Left lobe of liver (tissue), 2 donors: ENCODE measurements around the gene COA8. TPM values are rescaled to one million over a fixed set of nuclear protein-coding genes. Genes with fewer than 3 reads are reported as not detected.

Experiments
- ATAC-seq: fragments of 200-7000 bp; cut with Tn5 transposase; one replicate; pipeline ENCODE4 v1.9.1; 2020; ENCODE audit warnings: mild to moderate bottlenecking, moderate library complexity
- DNase-seq: peaks from one replicate; pipeline ENCODE4 v3.0.0-alpha.2; 2020; ENCODE audit warnings: low spot score
- total RNA-seq: library from RNA; stranded (reverse); gene quantifications from one replicate; pipeline ENCODE4 v1.2.1, GENCODE V29; 2021
- donor health status: DM: no; HTN: no; CAD: no; lungs with moderate emphysema.
- donor health status: DM: no; HTN: yes; CAD: no.

The COA8 gene
- total RNA-seq, 1 donor from 2014 or later = 17.1 TPM

- DNase-seq = no peak
- ATAC-seq = no peak
Observed at GRCh38 chr14:103547941-103548462, 14.8 kb upstream of the COA8 start.

DNA sequence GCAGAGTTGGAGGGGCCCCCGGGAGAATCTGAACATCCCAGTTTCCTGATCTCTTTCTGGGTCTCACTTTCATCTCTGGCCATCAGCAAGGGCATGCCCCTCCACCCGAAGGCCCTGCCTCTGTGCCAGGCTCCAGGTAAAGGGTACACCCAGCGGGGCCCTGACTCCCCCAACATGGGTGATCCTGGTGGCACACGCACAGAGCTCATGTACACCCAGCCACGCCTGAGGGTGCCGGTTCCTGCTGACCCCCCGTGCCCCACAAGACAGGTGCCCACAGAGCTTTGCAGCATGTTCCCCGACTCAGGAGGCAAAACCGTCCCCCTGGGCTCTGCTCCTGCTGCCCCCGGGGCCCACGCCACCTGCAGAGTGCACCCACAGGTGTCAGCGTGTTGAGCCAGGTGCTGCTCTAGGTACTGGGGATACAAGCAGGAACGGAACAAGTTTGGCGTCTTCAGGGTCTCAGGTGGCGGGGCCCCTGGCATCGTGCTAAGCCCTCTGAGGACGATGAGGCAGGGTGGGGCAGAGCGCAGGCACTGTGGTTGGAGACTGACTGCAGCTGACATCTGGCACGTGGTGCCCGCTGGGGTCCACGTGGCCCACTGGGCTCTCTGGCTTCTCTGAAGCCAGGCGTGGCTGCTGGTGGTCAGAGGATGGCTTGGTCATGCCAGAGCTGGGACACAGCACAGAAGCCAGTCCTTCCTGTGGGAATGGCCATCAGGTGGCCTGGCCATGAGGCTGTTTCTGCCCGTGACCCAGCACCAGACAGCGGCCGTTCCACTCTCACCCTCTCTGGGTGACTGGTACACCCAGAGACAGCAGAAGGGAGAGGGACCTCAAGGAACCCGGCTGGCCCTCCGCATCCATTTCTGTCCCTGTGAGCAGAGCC is 14.1 kb upstream of the COA8 start:
- ATAC-seq (no peak), DNase-seq (no peak)

DNA sequence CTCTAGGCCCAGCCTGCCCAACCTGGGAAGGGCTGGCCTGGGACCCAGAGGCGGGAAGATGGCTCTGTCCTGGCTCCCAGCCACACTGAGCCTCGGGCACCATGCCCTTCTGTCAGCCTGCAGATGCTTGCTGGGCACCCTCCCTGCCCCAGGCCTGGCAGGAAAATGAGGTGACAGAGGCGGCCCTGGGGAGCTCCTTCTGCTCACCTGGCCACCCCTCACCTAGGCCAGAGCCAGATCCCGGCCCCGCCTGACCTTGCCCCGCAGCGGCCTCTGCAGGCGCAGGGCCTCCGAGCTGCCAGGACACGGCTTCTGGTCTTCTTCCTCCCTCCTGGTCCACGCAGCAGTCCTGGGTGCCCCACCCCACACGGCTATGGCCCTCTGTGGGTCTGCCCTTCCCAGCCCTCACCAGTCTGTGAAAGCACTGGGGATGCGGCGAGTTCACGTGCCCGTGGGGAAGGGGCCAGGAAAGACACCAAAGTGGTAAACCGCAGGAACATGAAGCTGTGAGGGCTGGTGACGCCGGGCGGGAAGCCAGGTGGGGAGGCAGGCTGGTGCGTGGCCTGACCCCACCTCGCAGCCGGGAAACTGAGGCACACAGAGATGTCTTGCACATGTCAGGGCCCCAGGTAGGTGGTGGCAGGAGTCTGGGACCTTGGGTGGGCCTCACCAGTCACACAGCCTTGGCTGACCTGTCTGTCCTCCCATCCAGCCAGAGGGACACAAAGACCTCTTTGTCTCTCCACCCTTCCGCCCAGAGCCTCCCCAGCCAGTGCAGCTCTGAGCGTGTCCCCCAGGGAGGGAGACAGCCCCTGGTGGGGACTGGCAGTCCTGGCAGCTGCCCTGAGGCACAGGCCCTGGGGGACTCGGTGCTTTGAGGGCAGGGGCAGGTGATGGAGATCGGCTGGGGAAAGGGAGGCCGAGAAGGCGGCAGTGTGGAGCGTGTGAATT is 13.1 kb upstream of the COA8 start:
- ATAC-seq = peak; percentile 38
- no peak for DNase-seq

DNA sequence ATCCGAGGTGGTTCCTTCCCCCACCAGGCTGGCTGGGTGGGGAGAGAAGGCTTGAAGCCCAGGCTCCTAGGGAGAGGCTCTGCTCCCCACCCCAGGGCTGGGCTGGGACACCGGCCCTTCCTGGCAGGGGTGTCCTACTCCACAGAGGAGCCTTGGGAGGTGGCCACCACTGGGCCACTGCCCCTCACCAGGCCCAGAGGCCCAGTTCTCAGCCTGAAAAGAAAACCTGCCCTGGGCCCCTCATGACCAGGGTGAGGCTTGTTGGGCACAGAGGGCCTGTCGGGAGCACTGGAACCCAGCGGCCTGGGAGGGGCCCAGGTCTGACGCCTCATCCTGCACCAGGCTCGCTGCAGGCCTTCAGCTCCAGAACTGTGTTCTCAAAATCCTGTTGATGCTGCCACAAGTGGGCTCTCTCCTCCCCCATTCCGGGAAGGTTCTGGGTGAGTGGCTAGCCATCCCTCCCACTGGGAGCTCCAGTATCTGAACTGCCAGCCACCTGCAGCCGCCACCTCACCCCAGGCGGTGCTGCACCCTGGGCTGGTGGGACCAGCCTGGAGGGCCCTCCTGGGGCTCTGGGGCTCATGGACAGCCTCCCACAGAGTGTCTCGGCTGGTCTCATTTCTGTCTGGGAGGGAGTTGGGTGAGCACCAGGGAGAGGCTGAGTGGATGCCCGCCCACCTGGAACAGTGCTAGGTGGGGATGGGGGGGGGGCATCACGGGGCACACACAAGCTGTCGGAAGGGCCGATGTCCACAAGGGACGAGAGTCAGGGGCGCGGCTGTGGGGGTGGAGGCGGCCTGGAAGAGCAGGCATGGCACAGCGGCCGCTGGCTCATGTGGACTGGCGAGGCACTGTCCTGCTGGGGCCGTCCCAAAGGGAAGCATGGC is 12.1 kb upstream of the COA8 start:
- no peak for DNase-seq
- ATAC-seq = no peak

DNA sequence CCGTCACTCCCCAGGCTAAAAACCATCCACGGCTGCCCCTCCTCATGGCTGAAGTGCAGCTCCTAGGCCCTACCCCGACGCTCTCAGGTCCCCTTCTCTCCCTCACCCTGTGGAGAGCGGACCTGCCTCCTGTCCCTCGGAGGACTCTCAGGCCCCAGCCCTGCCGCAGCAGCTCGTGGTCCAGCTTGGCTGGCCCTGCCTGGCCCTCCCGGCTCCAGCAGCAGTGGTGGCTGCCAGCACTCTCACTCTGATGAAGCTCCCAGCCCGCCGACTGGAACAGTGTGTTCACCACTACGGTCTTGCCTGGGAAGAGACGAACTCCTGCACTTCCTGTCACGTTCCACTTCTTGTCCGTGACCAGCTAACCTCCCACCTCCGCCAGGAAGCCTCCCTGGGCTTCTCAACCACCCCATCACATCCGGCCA is 11.4 kb upstream of the COA8 start:
- ATAC-seq (peak; percentile 34), DNase-seq (no peak)

GRCh38 chr14:103552011-103552845 is 10.5 kb upstream of the COA8 start:
- DNase-seq (no peak), ATAC-seq (no peak)

DNA sequence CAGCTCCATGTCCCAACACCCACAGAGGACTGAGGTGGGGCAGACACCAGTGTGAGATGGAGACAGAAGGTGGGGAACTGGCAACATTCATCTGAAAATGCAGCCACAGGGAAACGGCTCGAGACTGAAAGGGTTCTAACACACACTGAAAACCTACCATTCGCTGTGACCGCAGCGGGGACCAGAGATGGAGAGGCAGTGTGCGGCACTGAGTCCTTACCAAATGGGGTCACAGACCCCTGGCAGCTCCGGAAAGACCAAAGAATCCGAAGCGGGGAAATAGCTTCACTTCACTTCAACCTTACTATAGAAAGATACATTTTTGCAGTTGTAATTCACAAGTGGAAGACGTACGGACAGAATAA is 9.9 kb upstream of the COA8 start:
- no peak for ATAC-seq
- DNase-seq = no peak

- DNase-seq = no peak
- no peak for ATAC-seq
Observed at GRCh38 chr14:103555559-103556337, 7.0 kb upstream of the COA8 start.

GRCh38 chr14:103556946-103557758 is 5.6 kb upstream of the COA8 start:
- no peak for DNase-seq

DNA sequence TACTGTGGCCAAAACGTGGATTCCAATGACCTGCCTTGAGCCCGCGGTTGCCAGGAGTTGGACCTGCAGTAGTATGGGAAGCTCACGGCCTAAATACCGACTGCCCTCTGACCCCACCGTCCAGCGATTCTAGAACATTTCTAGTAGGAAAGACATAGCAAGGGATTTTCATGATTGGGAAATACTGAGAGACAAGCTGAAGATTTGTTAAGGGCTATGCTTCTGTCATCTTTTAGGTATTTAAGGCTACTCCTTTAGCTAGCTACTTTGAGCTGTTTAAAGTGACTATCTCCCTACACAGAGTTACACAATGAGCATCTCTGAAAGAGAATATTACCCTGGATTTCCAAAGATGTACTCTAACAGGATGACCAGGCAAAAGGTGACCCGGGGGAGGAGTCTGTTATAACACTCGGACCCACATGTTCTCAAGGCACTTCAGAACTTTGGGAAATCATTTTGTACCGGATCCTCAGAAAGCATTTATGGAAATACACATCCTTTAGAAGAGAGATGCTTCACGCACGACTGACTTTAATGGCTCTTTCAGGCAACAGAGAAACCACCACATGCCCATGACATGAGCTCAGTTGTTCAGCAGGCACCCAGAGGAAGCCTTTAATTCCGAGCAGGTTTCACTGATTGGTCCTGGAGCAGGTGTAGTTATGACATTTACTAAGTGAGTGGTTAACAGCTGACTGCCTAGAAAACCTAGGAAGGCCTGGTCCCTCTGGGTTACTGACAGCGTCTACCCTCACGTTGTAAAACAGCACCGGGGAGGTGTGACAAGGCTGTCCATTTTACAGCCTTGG is 4.5 kb upstream of the COA8 start:
- no peak for ATAC-seq
- DNase-seq = no peak

More at GRCh38 chr14:103556946-103557758, 5.6 kb upstream of the COA8 start:
- no peak for ATAC-seq

DNA sequence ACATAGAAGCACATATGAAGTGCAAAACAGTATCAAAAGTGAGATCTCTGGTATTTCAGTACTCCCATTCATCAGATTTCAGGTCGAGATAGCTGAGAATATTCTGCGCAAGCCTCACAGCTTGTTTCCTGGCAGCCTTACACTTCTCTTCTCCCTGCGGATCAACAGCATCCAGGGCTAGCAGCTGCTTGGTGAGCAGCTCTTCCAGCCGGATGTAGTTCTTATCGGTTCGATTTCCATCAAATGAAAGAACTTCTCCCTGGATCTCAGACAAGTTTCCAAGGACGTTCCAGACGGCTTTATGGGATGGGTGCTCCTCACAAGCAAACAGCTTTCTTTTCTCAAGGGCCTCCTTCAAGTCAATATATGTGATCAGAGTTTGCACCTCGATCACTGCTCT is 3.0 kb upstream of the COA8 start:
- no peak for DNase-seq
- ATAC-seq = no peak

GRCh38 chr14:103560691-103561090 is 2.1 kb upstream of the COA8 start:
- ATAC-seq (no peak), DNase-seq (no peak)

DNA sequence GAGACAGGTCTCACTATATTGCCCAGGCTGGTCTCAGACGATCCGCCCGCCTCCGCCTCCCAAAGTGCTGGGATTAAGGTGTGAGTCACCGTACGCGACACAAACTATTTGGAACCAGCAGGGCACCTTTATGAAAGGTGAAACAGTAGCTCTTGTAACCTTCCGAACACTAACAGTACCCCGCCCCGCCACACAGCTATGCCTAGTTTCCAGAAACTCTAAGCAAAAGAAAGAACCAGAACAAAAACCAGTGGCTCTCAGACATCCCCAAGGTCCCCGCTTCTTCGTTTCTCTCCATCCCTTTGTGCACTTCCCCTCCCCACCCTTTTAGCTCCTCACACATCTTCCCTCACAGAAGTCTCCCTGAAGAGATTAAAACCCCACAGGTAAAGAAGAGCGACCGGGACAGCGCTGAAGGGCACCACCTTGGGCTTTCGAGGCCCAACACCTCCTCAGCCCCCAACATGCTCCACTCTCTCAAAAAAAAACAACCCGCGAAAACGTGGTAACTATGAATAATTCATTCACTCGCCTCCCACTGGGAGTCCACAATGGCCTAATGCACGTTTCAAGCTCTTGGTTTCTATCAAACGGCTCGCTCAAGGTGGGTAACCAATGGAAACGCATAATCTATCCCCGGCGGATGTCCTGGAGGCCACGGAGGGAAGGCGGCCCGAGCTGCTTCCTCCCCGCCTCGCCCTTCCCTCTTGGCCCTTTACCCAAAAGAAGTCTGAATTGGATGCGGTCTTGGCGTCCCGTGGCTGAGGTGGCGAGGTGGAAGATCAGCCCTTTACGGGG is 1.2 kb upstream of the COA8 start:
- ATAC-seq (peak; percentile 15), DNase-seq (no peak)

DNA sequence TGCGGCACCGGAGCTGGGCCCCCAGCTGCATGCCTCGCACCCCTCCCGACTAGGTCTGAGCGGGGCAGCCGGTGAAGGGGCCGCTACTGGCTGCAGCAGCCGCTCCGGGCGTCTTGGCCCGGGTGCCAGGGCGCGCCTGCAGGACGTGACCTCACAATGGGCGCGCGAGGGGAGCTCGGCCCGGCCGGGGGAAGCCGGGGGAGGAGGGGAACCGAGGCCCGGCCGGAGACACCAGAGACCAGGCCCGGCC is 656 bp upstream of the COA8 start:
- DNase-seq = no peak
- no peak for ATAC-seq

DNA sequence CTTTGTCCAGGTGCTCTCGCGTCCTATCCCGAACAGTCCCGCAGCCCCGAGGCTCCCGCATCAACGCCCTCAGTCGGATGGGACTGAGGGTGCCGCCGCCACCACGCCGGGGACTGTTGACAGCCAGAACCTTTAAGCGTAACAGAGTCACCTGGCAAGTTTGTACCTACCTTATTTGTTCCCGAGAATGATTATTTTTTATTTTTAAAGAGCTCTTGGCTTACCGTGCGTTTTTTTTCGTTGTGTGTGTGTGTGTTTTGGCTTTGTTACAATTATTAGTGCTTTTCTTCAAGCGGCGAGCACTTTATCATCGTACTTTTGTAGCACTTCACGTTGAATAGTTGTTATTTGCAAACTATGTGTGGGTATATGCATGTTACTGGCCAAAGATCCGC is 463 bp downstream of the COA8 start:
- no peak for ATAC-seq
- no peak for DNase-seq

- DNase-seq = no peak
- no peak for ATAC-seq
Observed at GRCh38 chr14:103563844-103564505, 1.2 kb downstream of the COA8 start.
